ENCODE results near the gene POM121C.
"Not testable (repeated sequence)": the region's sequence is repeated elsewhere in the genome, so short reads cannot be mapped to it uniquely, and the experiment has no call there.

POM121C gene

GRCh38 chr7:75410823-75411173, 75.3 kb downstream of the POM121C start:
- H3K27ac ChIP-seq (ENCODE audit: extremely low read depth, low read depth, low read length); H3K36me3 ChIP-seq (ENCODE audit: control insufficient read depth in 2 of 2, insufficient read depth in 1 of 2, low read length in 2 of 2); POLR2A ChIA-PET; H3K4me3 ChIP-seq (ENCODE audit: low read depth, low read length); H3K9me3 ChIP-seq (ENCODE audit: control insufficient read depth, insufficient read depth, low read depth, low read length); CTCF ChIA-PET; H3K4me1 ChIP-seq (ENCODE audit: control insufficient read depth, insufficient read depth, low read length): not testable (repeated sequence)

- H3K9me3 ChIP-seq (ENCODE audit: control insufficient read depth, insufficient read depth, low read depth, low read length); H3K36me3 ChIP-seq (ENCODE audit: control insufficient read depth in 2 of 2, insufficient read depth in 1 of 2, low read length in 2 of 2); POLR2A ChIA-PET; CTCF ChIA-PET; H3K27ac ChIP-seq (ENCODE audit: extremely low read depth, low read depth, low read length); H3K4me1 ChIP-seq (ENCODE audit: control insufficient read depth, insufficient read depth, low read length): not testable (repeated sequence)
- H3K4me3 ChIP-seq (ENCODE audit: low read depth, low read length), result peak overlapping the region; percentile 31
These were observed 75.9 kb downstream of the POM121C start for GRCh38 chr7:75409880-75410822.

- POLR2A ChIA-PET; H3K4me1 ChIP-seq (ENCODE audit: control insufficient read depth, insufficient read depth, low read length); H3K27ac ChIP-seq (ENCODE audit: extremely low read depth, low read depth, low read length); H3K36me3 ChIP-seq (ENCODE audit: control insufficient read depth in 2 of 2, insufficient read depth in 1 of 2, low read length in 2 of 2); H3K9me3 ChIP-seq (ENCODE audit: control insufficient read depth, insufficient read depth, low read depth, low read length); H3K4me3 ChIP-seq (ENCODE audit: low read depth, low read length); CTCF ChIA-PET: not testable (repeated sequence)
These were observed 81.4 kb downstream of the POM121C start for GRCh38 chr7:75404663-75405062.

DNA sequence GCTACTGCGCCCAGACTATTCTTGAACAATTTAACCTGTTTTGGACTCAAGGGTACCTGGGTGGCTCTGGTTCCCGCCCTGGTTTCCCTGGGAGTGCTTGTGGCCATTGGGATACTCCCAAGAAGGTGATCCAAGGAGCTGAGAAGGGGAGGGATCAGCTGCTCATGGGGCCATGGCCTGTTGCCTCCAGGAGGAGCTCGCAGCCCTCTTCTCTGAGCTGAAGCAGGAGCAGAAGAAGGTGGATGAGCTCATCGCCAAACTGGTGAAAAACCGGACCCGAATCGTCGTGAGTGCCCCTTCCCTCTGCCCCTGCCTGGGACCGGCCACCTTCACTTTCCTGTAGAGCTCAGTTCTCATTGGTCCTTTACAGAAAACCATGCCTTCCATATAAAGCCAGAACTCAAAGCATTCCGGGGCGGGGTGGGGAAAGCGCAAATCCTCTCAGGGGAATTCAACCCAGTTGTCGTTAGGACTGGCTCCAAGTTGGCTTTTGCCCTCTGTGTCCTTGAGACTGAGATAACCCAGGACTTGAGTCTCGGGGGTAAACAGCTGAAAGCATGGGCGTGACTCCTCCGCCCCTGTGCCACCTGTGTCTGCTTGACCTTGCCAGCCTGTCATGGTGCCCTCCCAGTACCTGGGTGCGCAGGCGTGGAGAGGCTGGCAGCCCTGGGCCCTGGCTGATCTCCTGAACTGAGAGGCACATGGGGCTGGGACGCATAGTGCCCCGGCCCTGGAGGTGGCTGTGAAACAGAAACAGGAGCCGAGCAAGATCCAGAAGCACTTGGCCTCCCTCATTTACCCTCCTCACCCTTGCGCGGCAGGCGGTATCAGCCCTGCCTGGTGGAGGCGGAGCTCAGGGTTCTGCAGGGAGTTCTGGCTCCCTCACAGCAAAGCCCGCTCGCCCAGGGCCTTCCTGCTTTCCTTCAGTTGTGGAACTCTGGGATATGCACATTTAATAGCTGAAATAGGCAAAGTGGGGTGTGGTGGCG, 82.3 kb downstream of the POM121C start:
- POLR2A ChIA-PET; H3K4me1 ChIP-seq (ENCODE audit: control insufficient read depth, insufficient read depth, low read length); H3K36me3 ChIP-seq (ENCODE audit: control insufficient read depth in 2 of 2, insufficient read depth in 1 of 2, low read length in 2 of 2); H3K9me3 ChIP-seq (ENCODE audit: control insufficient read depth, insufficient read depth, low read depth, low read length); H3K4me3 ChIP-seq (ENCODE audit: low read depth, low read length); CTCF ChIA-PET; H3K27ac ChIP-seq (ENCODE audit: extremely low read depth, low read depth, low read length): not testable (repeated sequence)

DNA sequence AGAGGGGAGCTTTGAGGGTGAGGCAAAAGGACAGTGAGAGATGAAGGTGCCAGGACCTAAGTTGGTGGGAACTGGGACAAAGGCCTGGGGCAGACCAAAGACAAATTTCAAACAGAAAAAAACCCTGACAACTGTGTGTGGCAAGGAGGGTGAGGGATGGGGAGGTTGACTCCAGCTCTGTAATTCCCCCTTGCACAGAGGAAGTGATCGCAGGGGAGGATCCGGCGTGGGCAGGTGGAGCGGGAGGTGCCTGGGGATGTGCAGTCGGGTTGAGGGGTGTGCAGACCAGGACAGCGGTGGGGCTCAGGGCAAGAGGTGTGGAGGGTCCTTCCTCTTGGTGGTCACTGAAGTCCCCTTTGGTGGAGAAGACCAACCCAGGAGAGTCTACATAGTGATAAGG, 85.5 kb downstream of the POM121C start:
- POLR2A ChIA-PET; CTCF ChIA-PET; H3K4me1 ChIP-seq (ENCODE audit: control insufficient read depth, insufficient read depth, low read length); H3K9me3 ChIP-seq (ENCODE audit: control insufficient read depth, insufficient read depth, low read depth, low read length); H3K36me3 ChIP-seq (ENCODE audit: control insufficient read depth in 2 of 2, insufficient read depth in 1 of 2, low read length in 2 of 2); H3K4me3 ChIP-seq (ENCODE audit: low read depth, low read length); H3K27ac ChIP-seq (ENCODE audit: extremely low read depth, low read depth, low read length): not testable (repeated sequence)

DNA sequence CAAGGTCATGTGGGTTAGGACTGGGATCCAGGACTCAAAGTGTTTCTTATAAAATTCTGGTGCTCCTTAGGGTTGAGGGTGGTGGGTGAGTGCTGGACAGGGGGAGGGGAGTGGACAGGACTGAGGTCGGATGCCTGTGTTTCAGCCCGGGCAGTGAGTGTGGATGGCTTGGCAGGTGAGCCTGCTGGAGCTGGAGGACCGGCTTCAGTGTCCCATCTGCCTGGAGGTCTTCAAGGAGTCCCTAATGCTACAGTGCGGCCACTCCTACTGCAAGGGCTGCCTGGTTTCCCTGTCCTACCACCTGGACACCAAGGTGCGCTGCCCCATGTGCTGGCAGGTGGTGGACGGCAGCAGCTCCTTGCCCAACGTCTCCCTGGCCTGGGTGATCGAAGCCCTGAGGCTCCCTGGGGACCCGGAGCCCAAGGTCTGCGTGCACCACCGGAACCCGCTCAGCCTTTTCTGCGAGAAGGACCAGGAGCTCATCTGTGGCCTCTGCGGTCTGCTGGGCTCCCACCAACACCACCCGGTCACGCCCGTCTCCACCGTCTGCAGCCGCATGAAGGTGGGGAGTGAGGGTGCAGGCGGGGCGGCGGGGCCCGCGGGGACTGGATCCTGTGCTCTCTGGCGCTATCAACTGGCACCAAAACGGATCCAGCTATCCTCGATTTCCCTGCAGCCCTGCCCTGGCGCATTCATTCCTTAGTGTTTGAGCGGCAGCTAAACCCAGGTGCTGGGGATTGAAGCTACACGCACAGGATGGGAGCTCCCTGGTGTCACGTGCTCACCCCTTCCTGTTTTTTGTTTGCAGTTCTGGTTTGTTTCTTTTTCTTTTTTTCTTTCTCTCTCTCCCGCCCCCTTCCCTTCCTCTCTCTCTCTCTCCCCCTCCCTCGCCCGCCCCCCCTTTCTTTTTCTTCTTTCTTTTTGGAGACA, 87.1 kb downstream of the POM121C start:
- H3K36me3 ChIP-seq (ENCODE audit: control insufficient read depth in 2 of 2, insufficient read depth in 1 of 2, low read length in 2 of 2); POLR2A ChIA-PET; CTCF ChIA-PET: not testable (repeated sequence)

GRCh38 chr7:75397865-75398264, 88.2 kb downstream of the POM121C start:
- H3K36me3 ChIP-seq (ENCODE audit: control insufficient read depth in 2 of 2, insufficient read depth in 1 of 2, low read length in 2 of 2); POLR2A ChIA-PET; CTCF ChIA-PET; H3K9me3 ChIP-seq (ENCODE audit: control insufficient read depth, insufficient read depth, low read depth, low read length); H3K4me1 ChIP-seq (ENCODE audit: control insufficient read depth, insufficient read depth, low read length); H3K4me3 ChIP-seq (ENCODE audit: low read depth, low read length); H3K27ac ChIP-seq (ENCODE audit: extremely low read depth, low read depth, low read length): not testable (repeated sequence)

More for the DNA sequence above, 87.1 kb downstream of the POM121C start:
- not testable (repeated sequence) for H3K4me1 ChIP-seq (ENCODE audit: control insufficient read depth, insufficient read depth, low read length); H3K4me3 ChIP-seq (ENCODE audit: low read depth, low read length); H3K9me3 ChIP-seq (ENCODE audit: control insufficient read depth, insufficient read depth, low read depth, low read length); H3K27ac ChIP-seq (ENCODE audit: extremely low read depth, low read depth, low read length)

- H3K9me3 ChIP-seq (ENCODE audit: control insufficient read depth, insufficient read depth, low read depth, low read length); H3K27ac ChIP-seq (ENCODE audit: extremely low read depth, low read depth, low read length); H3K4me1 ChIP-seq (ENCODE audit: control insufficient read depth, insufficient read depth, low read length); POLR2A ChIA-PET; H3K4me3 ChIP-seq (ENCODE audit: low read depth, low read length); H3K36me3 ChIP-seq (ENCODE audit: control insufficient read depth in 2 of 2, insufficient read depth in 1 of 2, low read length in 2 of 2); CTCF ChIA-PET: not testable (repeated sequence)
These were observed 90.8 kb downstream of the POM121C start, which contains the start of gene TRIM73 for GRCh38 chr7:75395329-75395728. Gene TRIM73, plus strand, starts transcription at chr7:75395629. Its CDS starts 3,305 bp downstream, at chr7:75398934.

GRCh38 chr7:75393194-75393593, 92.9 kb downstream of the POM121C start:
- H3K4me3 ChIP-seq (ENCODE audit: low read depth, low read length); H3K4me1 ChIP-seq (ENCODE audit: control insufficient read depth, insufficient read depth, low read length); POLR2A ChIA-PET; H3K27ac ChIP-seq (ENCODE audit: extremely low read depth, low read depth, low read length); H3K9me3 ChIP-seq (ENCODE audit: control insufficient read depth, insufficient read depth, low read depth, low read length); H3K36me3 ChIP-seq (ENCODE audit: control insufficient read depth in 2 of 2, insufficient read depth in 1 of 2, low read length in 2 of 2); CTCF ChIA-PET: not testable (repeated sequence)

- CTCF ChIA-PET; POLR2A ChIA-PET; H3K4me3 ChIP-seq (ENCODE audit: low read depth, low read length); H3K27ac ChIP-seq (ENCODE audit: extremely low read depth, low read depth, low read length); H3K9me3 ChIP-seq (ENCODE audit: control insufficient read depth, insufficient read depth, low read depth, low read length); H3K4me1 ChIP-seq (ENCODE audit: control insufficient read depth, insufficient read depth, low read length); H3K36me3 ChIP-seq (ENCODE audit: control insufficient read depth in 2 of 2, insufficient read depth in 1 of 2, low read length in 2 of 2): not testable (repeated sequence)
These were observed 111.4 kb downstream of the POM121C start for GRCh38 chr7:75374519-75375317.

Data from HEK293 (cell line).